Measurements from ENCODE around the gene ASAP2.

Gene ASAP2

GRCh38 chr2:9416962-9417316 lies 210.3 kb downstream of the ASAP2 start:
- no peak overlapping the region for H3K27ac ChIP-seq (ENCODE audit: low read depth, low read length)
- no peak overlapping the region for H3K9ac ChIP-seq (ENCODE audit: low read depth in 1 of 2, low read length in 2 of 2)
- no peaks in the 10 kb centered on the region for H3K27me3 ChIP-seq (ENCODE audit: control insufficient read depth in 1 of 2, insufficient read depth in 2 of 2, low read length in 2 of 2)
- H3K9me3 ChIP-seq (ENCODE audit: control insufficient read depth in 1 of 2, low read length in 2 of 2) = no peaks in the 10 kb centered on the region
- H3K4me3 ChIP-seq (ENCODE audit: low read depth in 1 of 2, low read length in 2 of 2) = no peak overlapping the region
- H3K36me3 ChIP-seq (ENCODE audit: control insufficient read depth in 1 of 2, insufficient read depth in 2 of 2, low read length in 2 of 2) = peaks cover 0 to 11% of the 10 kb centered on the region in 2 donors
- H3K4me1 ChIP-seq (ENCODE audit: control insufficient read depth in 1 of 2, insufficient read depth in 2 of 2, low read length in 2 of 2) = peaks cover 1 to 4% of the 10 kb centered on the region in 2 donors

- Histone ChIP-seq H3K27me3 (ENCODE audit: control insufficient read depth in 1 of 2, insufficient read depth in 2 of 2, low read length in 2 of 2) (no peaks in the 10 kb centered on the region), H3K9me3 (ENCODE audit: control insufficient read depth in 1 of 2, low read length in 2 of 2) (no peaks in the 10 kb centered on the region), H3K4me3 (ENCODE audit: low read depth in 1 of 2, low read length in 2 of 2) (no peak overlapping the region), H3K36me3 (ENCODE audit: control insufficient read depth in 1 of 2, insufficient read depth in 2 of 2, low read length in 2 of 2) (peaks cover 0 to 8% of the 10 kb centered on the region in 2 donors), H3K4me1 (ENCODE audit: control insufficient read depth in 1 of 2, insufficient read depth in 2 of 2, low read length in 2 of 2) (peaks cover 6 to 11% of the 10 kb centered on the region in 2 donors), H3K27ac (ENCODE audit: low read depth, low read length) (no peak overlapping the region), H3K9ac (ENCODE audit: low read depth in 1 of 2, low read length in 2 of 2) (no peak overlapping the region)
These were observed 211.1 kb downstream of the ASAP2 start for GRCh38 chr2:9417725-9418124.

GRCh38 chr2:9418746-9419145 lies 212.1 kb downstream of the ASAP2 start:
- Histone ChIP-seq H3K4me1 (ENCODE audit: control insufficient read depth in 1 of 2, insufficient read depth in 2 of 2, low read length in 2 of 2) (peaks cover 6 to 12% of the 10 kb centered on the region in 2 donors), H3K27me3 (ENCODE audit: control insufficient read depth in 1 of 2, insufficient read depth in 2 of 2, low read length in 2 of 2) (no peaks in the 10 kb centered on the region), H3K9me3 (ENCODE audit: control insufficient read depth in 1 of 2, low read length in 2 of 2) (no peaks in the 10 kb centered on the region), H3K9ac (ENCODE audit: low read depth in 1 of 2, low read length in 2 of 2) (no peak overlapping the region), H3K4me3 (ENCODE audit: low read depth in 1 of 2, low read length in 2 of 2) (no peak overlapping the region), H3K36me3 (ENCODE audit: control insufficient read depth in 1 of 2, insufficient read depth in 2 of 2, low read length in 2 of 2) (peaks cover 0 to 8% of the 10 kb centered on the region in 2 donors), H3K27ac (ENCODE audit: low read depth, low read length) (no peak overlapping the region)

GRCh38 chr2:9419541-9419940 lies 212.9 kb downstream of the ASAP2 start:
- H3K27me3 ChIP-seq (ENCODE audit: control insufficient read depth in 1 of 2, insufficient read depth in 2 of 2, low read length in 2 of 2) = no peaks in the 10 kb centered on the region
- no peak overlapping the region for H3K4me3 ChIP-seq (ENCODE audit: low read depth in 1 of 2, low read length in 2 of 2)
- no peaks in the 10 kb centered on the region for H3K9me3 ChIP-seq (ENCODE audit: control insufficient read depth in 1 of 2, low read length in 2 of 2)
- H3K9ac ChIP-seq (ENCODE audit: low read depth in 1 of 2, low read length in 2 of 2) = no peak overlapping the region
- H3K36me3 ChIP-seq (ENCODE audit: control insufficient read depth in 1 of 2, insufficient read depth in 2 of 2, low read length in 2 of 2) = peaks cover 0 to 8% of the 10 kb centered on the region in 2 donors
- peaks cover 13 to 18% of the 10 kb centered on the region in 2 donors for H3K4me1 ChIP-seq (ENCODE audit: control insufficient read depth in 1 of 2, insufficient read depth in 2 of 2, low read length in 2 of 2)
- H3K27ac ChIP-seq (ENCODE audit: low read depth, low read length) = no peak overlapping the region

- H3K9me3 ChIP-seq (ENCODE audit: control insufficient read depth in 1 of 2, low read length in 2 of 2) = no peaks in the 10 kb centered on the region
- H3K4me1 ChIP-seq (ENCODE audit: control insufficient read depth in 1 of 2, insufficient read depth in 2 of 2, low read length in 2 of 2) = peaks cover 19 to 24% of the 10 kb centered on the region in 2 donors
- H3K4me3 ChIP-seq (ENCODE audit: low read depth in 1 of 2, low read length in 2 of 2) = no peak overlapping the region
- no peaks in the 10 kb centered on the region for H3K27me3 ChIP-seq (ENCODE audit: control insufficient read depth in 1 of 2, insufficient read depth in 2 of 2, low read length in 2 of 2)
- H3K36me3 ChIP-seq (ENCODE audit: control insufficient read depth in 1 of 2, insufficient read depth in 2 of 2, low read length in 2 of 2) = peaks cover 0 to 8% of the 10 kb centered on the region in 2 donors
- H3K27ac ChIP-seq (ENCODE audit: low read depth, low read length) = no peak overlapping the region
- no peak overlapping the region for H3K9ac ChIP-seq (ENCODE audit: low read depth in 1 of 2, low read length in 2 of 2)
These were observed 213.9 kb downstream of the ASAP2 start for GRCh38 chr2:9420495-9420894.

- H3K9me3 ChIP-seq (ENCODE audit: control insufficient read depth in 1 of 2, low read length in 2 of 2) = no peaks in the 10 kb centered on the region
- H3K4me1 ChIP-seq (ENCODE audit: control insufficient read depth in 1 of 2, insufficient read depth in 2 of 2, low read length in 2 of 2) = peaks cover 19 to 24% of the 10 kb centered on the region in 2 donors
- peaks cover 0 to 2% of the 10 kb centered on the region in 2 donors for H3K36me3 ChIP-seq (ENCODE audit: control insufficient read depth in 1 of 2, insufficient read depth in 2 of 2, low read length in 2 of 2)
- H3K4me3 ChIP-seq (ENCODE audit: low read depth in 1 of 2, low read length in 2 of 2) = peak overlapping the region; percentile 98 to 99
- peak overlapping the region; percentile 88 to 97 for H3K9ac ChIP-seq (ENCODE audit: low read depth in 1 of 2, low read length in 2 of 2)
- peak overlapping the region; percentile 90 for H3K27ac ChIP-seq (ENCODE audit: low read depth, low read length)
- H3K27me3 ChIP-seq (ENCODE audit: control insufficient read depth in 1 of 2, insufficient read depth in 2 of 2, low read length in 2 of 2) = no peaks in the 10 kb centered on the region
These were observed 215.9 kb downstream of the ASAP2 start for GRCh38 chr2:9422321-9423099.

- Histone ChIP-seq H3K4me1 (ENCODE audit: control insufficient read depth in 1 of 2, insufficient read depth in 2 of 2, low read length in 2 of 2) (peaks cover 19 to 24% of the 10 kb centered on the region in 2 donors), H3K9ac (ENCODE audit: low read depth in 1 of 2, low read length in 2 of 2) (peak within 1 kb of the TSS; percentile 96 to 97), H3K27ac (ENCODE audit: low read depth, low read length) (peak within 1 kb of the TSS; percentile 90)
These were observed 216.7 kb downstream of the ASAP2 start, which contains the start of the genes CPSF3 and ITGB1BP1 for GRCh38 chr2:9423100-9423921. Gene CPSF3, plus strand, starts transcription at chr2:9423654. Its CDS starts 120 bp downstream, at chr2:9423774. Gene ITGB1BP1, minus strand, starts transcription at chr2:9423528. Its CDS starts 4,831 bp downstream, at chr2:9418697.

GRCh38 chr2:9423922-9424272 lies 217.3 kb downstream of the ASAP2 start:
- no peaks in the 10 kb centered on the region for H3K9me3 ChIP-seq (ENCODE audit: control insufficient read depth in 1 of 2, low read length in 2 of 2)
- H3K4me1 ChIP-seq (ENCODE audit: control insufficient read depth in 1 of 2, insufficient read depth in 2 of 2, low read length in 2 of 2) = peaks cover 19 to 24% of the 10 kb centered on the region in 2 donors
- peak overlapping the region; percentile 90 for H3K27ac ChIP-seq (ENCODE audit: low read depth, low read length)
- peaks cover 0 to under 1% of the 10 kb centered on the region in 2 donors for H3K36me3 ChIP-seq (ENCODE audit: control insufficient read depth in 1 of 2, insufficient read depth in 2 of 2, low read length in 2 of 2)
- H3K27me3 ChIP-seq (ENCODE audit: control insufficient read depth in 1 of 2, insufficient read depth in 2 of 2, low read length in 2 of 2) = no peaks in the 10 kb centered on the region
- peak overlapping the region; percentile 98 to 99 for H3K4me3 ChIP-seq (ENCODE audit: low read depth in 1 of 2, low read length in 2 of 2)
- H3K9ac ChIP-seq (ENCODE audit: low read depth in 1 of 2, low read length in 2 of 2) = peak overlapping the region; percentile 96 to 97

More at GRCh38 chr2:9423100-9423921, 216.7 kb downstream of the ASAP2 start, which contains the start of the genes CPSF3 and ITGB1BP1:
- Histone ChIP-seq H3K9me3 (ENCODE audit: control insufficient read depth in 1 of 2, low read length in 2 of 2) (no peaks in the 10 kb centered on the region), H3K36me3 (ENCODE audit: control insufficient read depth in 1 of 2, insufficient read depth in 2 of 2, low read length in 2 of 2) (no peaks in the 10 kb centered on the region), H3K27me3 (ENCODE audit: control insufficient read depth in 1 of 2, insufficient read depth in 2 of 2, low read length in 2 of 2) (no peaks in the 10 kb centered on the region), H3K4me3 (ENCODE audit: low read depth in 1 of 2, low read length in 2 of 2) (peak within 1 kb of the TSS; percentile 98 to 99)

- H3K36me3 ChIP-seq (ENCODE audit: control insufficient read depth in 1 of 2, insufficient read depth in 2 of 2, low read length in 2 of 2) = peaks cover 0 to 7% of the 10 kb centered on the region in 2 donors
- H3K27me3 ChIP-seq (ENCODE audit: control insufficient read depth in 1 of 2, insufficient read depth in 2 of 2, low read length in 2 of 2) = no peaks in the 10 kb centered on the region
- H3K4me3 ChIP-seq (ENCODE audit: low read depth in 1 of 2, low read length in 2 of 2) = peak overlapping the region; percentile 98 to 99
- no peak overlapping the region for H3K27ac ChIP-seq (ENCODE audit: low read depth, low read length)
- peak overlapping the region; percentile 96 to 97 for H3K9ac ChIP-seq (ENCODE audit: low read depth in 1 of 2, low read length in 2 of 2)
- no peaks in the 10 kb centered on the region for H3K9me3 ChIP-seq (ENCODE audit: control insufficient read depth in 1 of 2, low read length in 2 of 2)
- H3K4me1 ChIP-seq (ENCODE audit: control insufficient read depth in 1 of 2, insufficient read depth in 2 of 2, low read length in 2 of 2) = peaks cover 19 to 24% of the 10 kb centered on the region in 2 donors
These were observed 218.0 kb downstream of the ASAP2 start for GRCh38 chr2:9424447-9425164.
